ENCODE results near the gene UBE3C.

DNA sequence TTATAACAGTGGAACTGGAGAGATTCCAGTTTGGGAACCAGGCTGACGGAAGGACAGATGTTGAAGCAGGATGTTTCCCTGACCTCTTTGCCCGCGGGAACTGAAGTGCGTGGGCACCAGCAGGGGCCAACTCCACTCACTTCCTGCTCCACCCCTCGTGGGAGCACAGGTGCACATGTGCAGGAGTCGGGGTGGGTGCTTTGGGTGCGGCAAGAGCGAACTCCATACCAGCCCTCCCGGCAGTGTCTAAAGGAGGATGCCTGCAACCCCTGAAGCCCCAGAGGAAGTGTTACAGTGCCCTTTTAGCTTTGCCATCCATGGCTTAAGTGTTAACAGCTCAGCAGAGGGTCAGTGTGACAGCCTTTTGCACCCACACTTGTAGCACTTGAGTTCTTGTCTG, 27.4 kb upstream of the UBE3C start:
- TF ChIP-seq, protein P1, sequence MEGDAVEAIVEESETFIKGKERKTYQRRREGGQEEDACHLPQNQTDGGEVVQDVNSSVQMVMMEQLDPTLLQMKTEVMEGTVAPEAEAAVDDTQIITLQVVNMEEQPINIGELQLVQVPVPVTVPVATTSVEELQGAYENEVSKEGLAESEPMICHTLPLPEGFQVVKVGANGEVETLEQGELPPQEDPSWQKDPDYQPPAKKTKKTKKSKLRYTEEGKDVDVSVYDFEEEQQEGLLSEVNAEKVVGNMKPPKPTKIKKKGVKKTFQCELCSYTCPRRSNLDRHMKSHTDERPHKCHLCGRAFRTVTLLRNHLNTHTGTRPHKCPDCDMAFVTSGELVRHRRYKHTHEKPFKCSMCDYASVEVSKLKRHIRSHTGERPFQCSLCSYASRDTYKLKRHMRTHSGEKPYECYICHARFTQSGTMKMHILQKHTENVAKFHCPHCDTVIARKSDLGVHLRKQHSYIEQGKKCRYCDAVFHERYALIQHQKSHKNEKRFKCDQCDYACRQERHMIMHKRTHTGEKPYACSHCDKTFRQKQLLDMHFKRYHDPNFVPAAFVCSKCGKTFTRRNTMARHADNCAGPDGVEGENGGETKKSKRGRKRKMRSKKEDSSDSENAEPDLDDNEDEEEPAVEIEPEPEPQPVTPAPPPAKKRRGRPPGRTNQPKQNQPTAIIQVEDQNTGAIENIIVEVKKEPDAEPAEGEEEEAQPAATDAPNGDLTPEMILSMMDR (IDR thresholded peaks at IDR 0.05; ENCODE audit: low read length), result no peak
- no peak for TF ChIP-seq EZH2 (IDR thresholded peaks at IDR 0.05; ENCODE audit: borderline replicate concordance, low read length)

All from OCI-LY1 (cell line).